Keratinocyte (primary cell): ENCODE measurements around the gene DYNC1I1. TPM values are rescaled to one million over a fixed set of nuclear protein-coding genes. Genes with fewer than 3 reads are reported as not detected.

Experiments used
- DNase-seq: peaks from one replicate; pipeline ENCODE4 v3.0.0-alpha.2; 2011; ENCODE audit warnings: low read depth, missing footprints, low spot score
- FAIRE-seq: peaks from 2 replicates; lab custom pipeline; 2011; peaks lifted over from hg19 to GRCh38; lab: Jason Lieb, UNC
- H2AFZ ChIP-seq: 2 replicates; pipeline ENCODE4 v1.6.0; 2012; ENCODE audit warnings: low read length, control low read depth, inconsistent platforms; ENCODE audit not compliant: control insufficient read depth
- H3K27ac ChIP-seq: 2 replicates; pipeline ENCODE4 v1.5.1; 2011; ENCODE audit warnings: low read length; ENCODE audit not compliant: control insufficient read depth, insufficient read depth
- H3K27me3 ChIP-seq: 3 replicates; pipeline ENCODE4 v1.6.0; 2011; ENCODE audit warnings: low read length; ENCODE audit not compliant: control insufficient read depth, insufficient read depth; ENCODE audit errors: extremely low read depth
- H3K36me3 ChIP-seq, 2 experiments: 2 replicates in 1 of 2; 3 replicates in 1 of 2; pipeline ENCODE4 v1.5.1; 2011; ENCODE audit warnings: low read length in 2 of 2, mild to moderate bottlenecking in 1 of 2; ENCODE audit not compliant: control insufficient read depth in 2 of 2, insufficient read depth in 2 of 2; ENCODE audit errors: extremely low read depth in 1 of 2
- H3K4me1 ChIP-seq: 3 replicates; pipeline ENCODE4 v1.5.1; 2011; ENCODE audit warnings: low read length; ENCODE audit not compliant: control insufficient read depth, insufficient read depth; ENCODE audit errors: extremely low read depth
- H3K4me2 ChIP-seq: 3 replicates; pipeline ENCODE4 v1.6.0; 2011; ENCODE audit warnings: low read depth, low read length; ENCODE audit not compliant: control insufficient read depth, insufficient read depth; ENCODE audit errors: extremely low read depth
- H3K4me3 ChIP-seq, 3 experiments: fragments of 200-600 bp in 1 of 3; sonication (generic) in 1 of 3; 2 replicates in 2 of 3; 3 replicates in 1 of 3; pipeline ENCODE4 v1.5.1; 2011 to 2016; ENCODE audit warnings: low read length in 3 of 3, mild to moderate bottlenecking in 3 of 3, control low read depth in 2 of 3, inconsistent platforms in 1 of 3, low read depth in 1 of 3, mixed read lengths in 1 of 3, mixed run types in 1 of 3, moderate library complexity in 1 of 3; ENCODE audit not compliant: control insufficient read depth in 2 of 3, insufficient read depth in 2 of 3; ENCODE audit errors: extremely low read depth in 1 of 3
- H3K79me2 ChIP-seq: 2 replicates; pipeline ENCODE4 v1.6.0; 2012; ENCODE audit warnings: low read length; ENCODE audit not compliant: control insufficient read depth, insufficient read depth
- H3K9ac ChIP-seq: 3 replicates; pipeline ENCODE4 v1.6.0; 2011; ENCODE audit warnings: low read length; ENCODE audit not compliant: control insufficient read depth, insufficient read depth; ENCODE audit errors: extremely low read depth
- H3K9me1 ChIP-seq: 3 replicates; pipeline ENCODE4 v1.6.0; 2011; ENCODE audit warnings: low read length; ENCODE audit not compliant: control insufficient read depth, insufficient read depth; ENCODE audit errors: extremely low read depth
- H3K9me3 ChIP-seq: 2 replicates; pipeline ENCODE4 v1.5.1; 2012; ENCODE audit warnings: low read depth, low read length; ENCODE audit not compliant: control insufficient read depth
- H4K20me1 ChIP-seq: 3 replicates; pipeline ENCODE4 v1.6.0; 2011; ENCODE audit warnings: low read length; ENCODE audit not compliant: control insufficient read depth, insufficient read depth; ENCODE audit errors: extremely low read depth
- CTCF ChIP-seq, 3 experiments: IDR thresholded peaks in 1 of 3; conservative IDR thresholded peaks in 1 of 3; optimal IDR thresholded peaks in 1 of 3; 2 replicates in 2 of 3; 3 replicates in 1 of 3; pipeline versions ENCODE3 to v1.5.1; 2011; ENCODE audit warnings: low read length in 3 of 3, mild to moderate bottlenecking in 3 of 3, moderate library complexity in 2 of 3, control low read depth in 1 of 3, inconsistent platforms in 1 of 3; ENCODE audit not compliant: insufficient read depth in 2 of 3; ENCODE audit errors: extremely low read depth in 1 of 3
- EZH2 ChIP-seq: IDR thresholded peaks from one replicate; pipeline ENCODE4 v1.6.1; 2012; ENCODE audit warnings: inconsistent platforms, mild to moderate bottlenecking, low read length, moderate library complexity
- dilution Hi-C: fragments of 300-500 bp; cut with MboI; formaldehyde crosslinking; loops from one replicate; pipeline ENCODE4 v1.7.0; 2020; ENCODE audit warnings: low sequenced_read_pairs; ENCODE audit not compliant: extremely low pct_ligation_motif_present
- polyA plus RNA-seq, 5 experiments: library from polyadenylated mRNA; depleted of rRNA in 3 of 5; stranded (reverse) in 3 of 5; stranded (forward) in 1 of 5; unstranded in 1 of 5; fragments of >200 nt; gene quantifications; 1 replicate in 1 of 5; 2 replicates in 3 of 5; 3 replicates in 1 of 5; pipeline versions ENCODE4 v1.2.1 to v1.2.3, GENCODE V29; 2011 to 2012; ENCODE audit warnings: missing spikeins in 2 of 5, low read depth in 1 of 5, low replicate concordance in 1 of 5

DYNC1I1 gene
- polyA plus RNA-seq, 1 donor (not counting 4 experiments of a cell fraction or from before 2014, with no cell fraction given), result 0.10 TPM

GRCh38 chr7:96076350-96076707 is 304.0 kb downstream of the DYNC1I1 start:
- no peaks in the 10 kb centered on the region for H3K79me2 ChIP-seq
- H2AFZ ChIP-seq, result peak overlapping the region; percentile 93
- no peak overlapping the region for H3K27ac ChIP-seq
- no peak for DNase-seq
- peak overlapping the region; percentile 94 for H3K4me2 ChIP-seq
- peak overlapping the region in 2 of 3 experiments; percentile 75 to 78 for H3K4me3 ChIP-seq
- H3K36me3 ChIP-seq, result no peaks in the 10 kb centered on the region
- H3K9me3 ChIP-seq, result no peaks in the 10 kb centered on the region
- dilution Hi-C loops, result no loop called here
- H3K9ac ChIP-seq, result no peak overlapping the region
- no peaks in the 10 kb centered on the region for H3K9me1 ChIP-seq
- peaks cover 3% of the 10 kb centered on the region for H3K4me1 ChIP-seq
- FAIRE-seq, result no peak
- H4K20me1 ChIP-seq, result no peaks in the 10 kb centered on the region
- TF ChIP-seq EZH2, result no peak
- TF ChIP-seq CTCF (optimal IDR thresholded peaks at IDR 0.05 in 1 of 3, IDR thresholded peaks at IDR 0.05 in 1 of 3, conservative IDR thresholded peaks at IDR 0.05 in 1 of 3; ENCODE audit: extremely low read depth in 1 of 3, insufficient read depth in 2 of 3, low read length in 3 of 3), result no peak
- peaks cover 6% of the 10 kb centered on the region for H3K27me3 ChIP-seq

- Histone ChIP-seq H3K27me3 (peaks cover 6% of the 10 kb centered on the region), H3K4me3 (no peak overlapping the region), H4K20me1 (no peaks in the 10 kb centered on the region), H3K9me3 (no peaks in the 10 kb centered on the region), H3K4me1 (peaks cover 9% of the 10 kb centered on the region), H3K79me2 (no peaks in the 10 kb centered on the region), H3K4me2 (no peak overlapping the region), H3K9me1 (no peaks in the 10 kb centered on the region), H3K36me3 (no peaks in the 10 kb centered on the region), H3K9ac (no peak overlapping the region), H2AFZ (no peak overlapping the region), H3K27ac (no peak overlapping the region)
- no peak for FAIRE-seq
- dilution Hi-C loops, result no loop called here
- no peak for DNase-seq
- TF ChIP-seq CTCF (optimal IDR thresholded peaks at IDR 0.05 in 1 of 3, IDR thresholded peaks at IDR 0.05 in 1 of 3, conservative IDR thresholded peaks at IDR 0.05 in 1 of 3; ENCODE audit: extremely low read depth in 1 of 3, insufficient read depth in 2 of 3, low read length in 3 of 3) (no peak), EZH2 (no peak)
Measured at GRCh38 chr7:96080027-96080426, 307.7 kb downstream of the DYNC1I1 start.
